GM12891 (cell line): ENCODE results near the gene TLR9.

ENCODE experiments used
- DNase-seq: peaks from one replicate; pipeline ENCODE4 v3.0.0; 2011; ENCODE audit warnings: low spot score; ENCODE audit not compliant: insufficient read length
- FAIRE-seq: peaks from 2 replicates; lab custom pipeline; 2011; peaks lifted over from hg19 to GRCh38; lab: Jason Lieb, UNC
- PAX5 ChIP-seq: IDR thresholded peaks from 2 replicates; pipeline ENCODE4 v1.6.1; 2011; ENCODE audit warnings: low read length, moderate library complexity, mild to moderate bottlenecking; ENCODE audit not compliant: insufficient read depth, severe bottlenecking
- POLR2A ChIP-seq: IDR thresholded peaks from 2 replicates; pipeline ENCODE4 v1.6.1; 2011; ENCODE audit warnings: low read depth, low read length, control low read depth
- POLR2AphosphoS5 ChIP-seq: IDR thresholded peaks from 2 replicates; pipeline ENCODE4 v1.6.1; 2011; ENCODE audit warnings: low read depth, low read length, control low read depth
- POU2F2 ChIP-seq: IDR thresholded peaks from 2 replicates; pipeline ENCODE4 v1.6.1; 2011; ENCODE audit warnings: low read depth, mild to moderate bottlenecking, control low read depth, low read length, moderate library complexity
- SPI1 ChIP-seq: IDR thresholded peaks from 2 replicates; pipeline ENCODE4 v1.6.1; 2011; ENCODE audit warnings: low read depth, low read length, control low read depth
- TAF1 ChIP-seq: IDR thresholded peaks from 2 replicates; pipeline ENCODE4 v1.6.1; 2011; ENCODE audit warnings: low read depth, low read length, control low read depth

The TLR9 gene

GRCh38 chr3:52259448-52259847 lies 34.0 kb upstream of the TLR9 start:
- DNase-seq (no peak), FAIRE-seq (no peak)
- TF ChIP-seq SPI1, result no peak
- TF ChIP-seq POLR2A, result no peak
- no peak for TF ChIP-seq POU2F2
- no peak for TF ChIP-seq POLR2AphosphoS5
- no peak for TF ChIP-seq PAX5
- no peak for TF ChIP-seq TAF1

- TF ChIP-seq TAF1 (no peak), POU2F2 (no peak), POLR2AphosphoS5 (no peak), SPI1 (no peak), POLR2A (no peak), PAX5 (no peak)
- DNase-seq (no peak), FAIRE-seq (no peak)
These were observed 33.6 kb upstream of the TLR9 start for GRCh38 chr3:52259035-52259434.

GRCh38 chr3:52257911-52258310 lies 32.5 kb upstream of the TLR9 start:
- TF ChIP-seq POU2F2 (no peak), POLR2A (no peak), PAX5 (no peak), POLR2AphosphoS5 (no peak), TAF1 (no peak), SPI1 (no peak)
- no peak for DNase-seq
- FAIRE-seq, result no peak

- FAIRE-seq, result no peak
- DNase-seq, result no peak
- TF ChIP-seq PAX5 (no peak), POU2F2 (no peak), POLR2AphosphoS5 (no peak), TAF1 (no peak), SPI1 (no peak), POLR2A (0 out of 2 replicates have a peak, but pooled peaks have one; percentile 20)
These were observed 31.2 kb upstream of the TLR9 start for GRCh38 chr3:52256622-52257021.

- TF ChIP-seq POU2F2, result no peak
- TF ChIP-seq PAX5, result no peak
These were observed 30.7 kb upstream of the TLR9 start for GRCh38 chr3:52256159-52256558.

GRCh38 chr3:52254608-52255007 lies 29.2 kb upstream of the TLR9 start:
- TF ChIP-seq POU2F2 (no peak), PAX5 (no peak), POLR2AphosphoS5 (0 out of 2 replicates have a peak, but pooled peaks have one; percentile 34), POLR2A (no peak), TAF1 (no peak), SPI1 (no peak)
- FAIRE-seq (no peak), DNase-seq (no peak)

More at GRCh38 chr3:52256159-52256558, 30.7 kb upstream of the TLR9 start:
- FAIRE-seq (no peak), DNase-seq (no peak)

- DNase-seq (peak; percentile 81), FAIRE-seq (peak; percentile 95)
- peak; percentile 99 for TF ChIP-seq SPI1
- TF ChIP-seq POU2F2, result peak; percentile 41; the same call in 1 of the 2 replicates
- peak; percentile 30; the same call in 1 of the 2 replicates for TF ChIP-seq POLR2A
- TF ChIP-seq PAX5, result no peak
- TF ChIP-seq POLR2AphosphoS5, result peak; percentile 55; the same call in 1 of the 2 replicates
- TF ChIP-seq TAF1, result no peak
These were observed 28.2 kb upstream of the TLR9 start for GRCh38 chr3:52253314-52254304.

GRCh38 chr3:52250122-52250521 lies 24.7 kb upstream of the TLR9 start:
- DNase-seq (no peak), FAIRE-seq (no peak)

GRCh38 chr3:52249683-52250082 lies 24.2 kb upstream of the TLR9 start:
- TF ChIP-seq POU2F2, result no peak
- TF ChIP-seq POLR2AphosphoS5, result no peak
- TF ChIP-seq POLR2A, result no peak
- no peak for TF ChIP-seq PAX5
- TF ChIP-seq TAF1, result no peak
- no peak for TF ChIP-seq SPI1
- DNase-seq, result no peak
- no peak for FAIRE-seq

More at GRCh38 chr3:52250122-52250521, 24.7 kb upstream of the TLR9 start:
- TF ChIP-seq POU2F2 (no peak), TAF1 (no peak), POLR2AphosphoS5 (no peak), POLR2A (no peak), PAX5 (no peak), SPI1 (no peak)
